HG03575 (cell line): ENCODE measurements around the gene TSC1.

Experiments used
- ATAC-seq: cut with Tn5 transposase; IDR thresholded peaks from one replicate; pipeline ENCODE4 v1.9.1; 2021; ENCODE audit not compliant: unreplicated experiment, insufficient number of reproducible peaks, low FRiP score; ENCODE audit errors: extremely low read depth

Gene TSC1

DNA sequence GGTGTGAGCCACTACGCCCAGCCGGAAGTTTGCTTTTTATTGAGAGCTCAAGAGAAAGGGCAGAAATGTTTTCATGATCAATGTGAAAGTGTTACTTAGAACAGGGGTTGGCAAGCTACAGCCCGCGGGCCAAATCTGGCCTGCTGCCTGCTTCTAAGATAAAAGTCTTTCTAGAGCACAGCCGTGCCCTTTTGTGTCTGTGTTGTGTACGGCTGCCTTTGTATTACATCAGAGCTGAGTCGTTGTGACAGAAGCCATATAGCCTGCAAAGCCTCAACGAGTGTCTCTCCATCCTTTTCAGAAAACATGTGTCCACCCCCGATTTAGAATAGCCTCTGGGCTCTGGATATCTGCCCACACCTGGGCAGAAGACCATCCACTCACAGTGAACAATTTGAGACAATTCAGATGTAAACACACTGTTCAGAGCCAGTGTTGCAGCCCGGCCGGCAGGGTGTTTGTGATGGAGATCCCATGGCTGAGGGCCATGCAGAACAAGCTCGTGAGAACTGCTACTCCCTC, 95.2 kb downstream of the TSC1 start:
- no peak for ATAC-seq

DNA sequence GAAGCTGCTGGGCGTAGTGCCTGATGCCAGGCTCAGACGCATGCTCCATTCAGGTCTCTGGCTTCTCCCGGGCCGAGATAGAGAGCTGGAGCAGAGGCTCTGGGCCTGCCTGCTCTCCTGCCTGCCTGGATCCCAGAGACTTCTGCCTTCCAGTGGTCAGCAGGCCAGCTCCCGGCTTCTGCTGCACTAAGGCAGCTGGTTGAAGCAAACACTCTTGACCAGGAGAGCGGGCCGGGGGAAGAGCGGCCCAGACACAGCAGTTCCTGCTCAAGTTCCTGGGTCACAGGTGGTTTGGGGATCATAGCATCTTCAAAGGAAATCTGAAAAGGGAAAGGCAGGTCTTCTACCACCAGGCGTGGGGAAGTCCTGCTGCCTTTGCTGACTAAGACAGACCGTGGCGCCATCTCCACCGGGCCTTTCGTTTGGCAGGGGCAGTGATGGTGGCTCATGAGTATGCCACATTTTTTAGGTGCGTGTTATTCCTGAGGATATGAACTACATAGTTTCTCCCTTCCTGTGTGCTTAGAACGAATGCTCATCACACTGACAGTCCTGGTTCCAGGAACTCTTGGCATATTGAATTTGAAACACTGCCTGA, 97.4 kb downstream of the TSC1 start:
- no peak for ATAC-seq

DNA sequence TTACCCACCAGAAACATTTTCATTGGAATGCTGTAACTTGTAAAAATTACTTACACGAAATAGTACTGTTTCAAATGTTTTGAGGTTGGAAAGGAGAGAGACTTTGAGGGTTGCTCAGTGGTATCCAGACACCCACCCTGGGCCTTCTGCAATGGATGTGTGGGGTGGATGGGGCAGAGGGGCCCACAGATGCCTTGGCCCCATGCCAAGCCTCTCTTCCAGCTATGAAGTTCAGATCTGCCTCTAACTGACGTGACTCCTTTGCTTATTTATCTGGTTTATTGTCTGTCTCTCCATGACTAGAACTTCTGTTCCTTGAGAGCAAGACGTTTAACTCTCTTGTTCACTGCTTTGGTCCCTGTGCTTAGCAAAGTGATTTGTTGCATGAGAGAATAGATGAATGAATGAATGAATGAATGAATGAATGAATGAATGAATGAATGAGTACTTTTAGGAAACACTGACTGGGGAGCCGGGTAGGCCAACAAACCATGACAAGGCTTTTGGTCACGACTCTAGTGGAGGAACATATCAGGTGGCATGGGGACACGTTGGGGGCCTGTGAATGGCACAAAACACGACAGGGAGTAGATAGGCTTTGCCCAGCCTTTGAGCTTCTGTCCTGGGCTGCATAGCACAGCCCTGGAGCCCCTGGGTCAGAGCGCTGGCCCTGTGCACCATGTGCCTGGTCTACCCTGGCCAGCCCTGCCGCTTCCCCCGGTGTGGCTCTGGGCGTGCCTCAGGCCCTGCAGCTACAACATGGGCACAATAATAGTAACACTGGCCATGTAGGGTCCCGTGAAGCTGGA, 98.1 kb downstream of the TSC1 start:
- ATAC-seq = no peak

DNA sequence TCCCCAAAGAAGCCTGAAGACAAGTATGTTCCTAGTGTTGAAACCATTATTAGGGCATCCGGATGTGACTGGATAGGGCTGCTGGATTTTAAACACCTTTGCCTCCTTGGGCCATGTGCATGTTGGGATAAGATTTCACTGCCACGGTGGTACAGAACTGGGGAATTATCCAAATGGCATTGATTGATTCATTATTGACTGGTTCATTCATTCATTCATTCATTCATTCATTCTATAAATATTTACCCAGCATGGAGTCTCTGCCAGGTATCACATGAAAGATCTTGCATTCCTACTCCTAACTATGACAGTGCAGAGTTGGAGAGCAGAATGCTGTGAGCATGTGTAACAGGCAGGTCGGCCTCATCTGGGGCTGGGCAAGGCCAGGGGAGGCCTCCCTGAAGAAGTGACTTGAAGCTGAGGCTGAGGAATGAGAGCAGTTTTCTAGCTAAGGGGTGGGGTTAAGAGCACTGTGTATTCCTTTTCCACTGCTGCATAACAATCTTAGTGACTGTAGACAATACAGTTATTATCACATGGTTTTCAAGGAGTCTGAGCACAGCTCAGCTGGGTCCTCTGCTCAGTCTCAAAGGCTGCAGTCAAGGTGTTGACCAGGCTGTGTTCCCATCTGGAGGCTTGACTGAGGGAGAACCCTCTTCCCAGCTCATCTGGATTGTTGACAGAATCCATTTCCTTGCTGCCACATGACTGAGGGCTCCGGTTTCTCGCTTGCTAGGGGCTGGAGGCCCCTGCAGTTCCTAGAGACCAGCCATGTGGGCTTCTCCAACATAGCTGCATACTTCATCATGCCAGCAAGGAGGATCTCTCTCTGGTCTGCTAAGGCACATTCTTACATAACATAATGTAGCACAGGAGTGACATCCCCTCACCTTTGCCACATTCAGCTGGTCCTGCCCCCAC, 102.0 kb downstream of the TSC1 start:
- ATAC-seq = no peak
